Adrenal gland (tissue), 12 donors: ENCODE results near the gene RPS6KC1. TPM values are rescaled to one million over a fixed set of nuclear protein-coding genes. Genes with fewer than 3 reads are reported as not detected.

Experiments used
- DNase-seq, 7 donors: peaks; one replicate each; pipeline ENCODE4 v3.0.0-alpha.2; 2019 to 2020
- H3K27ac ChIP-seq, 5 donors: fragments of 200-600 bp; sonication (generic) in 4 of 5; 1 replicate in 3 of 5; 2 replicates in 2 of 5; pipeline versions ENCODE4 v1.5.1 to v1.8.0; 2016 to 2020; ENCODE audit warnings: mild to moderate bottlenecking in 1 of 5
- H3K27me3 ChIP-seq: fragments of 200-600 bp; 2 replicates; pipeline ENCODE4 v1.8.0; 2021
- H3K36me3 ChIP-seq, 2 donors: fragments of 200-600 bp; replicated peaks in 1 of 2; 1 replicate in 1 of 2; 2 replicates in 1 of 2; pipeline versions ENCODE4 v1.5.1 to v1.8.0; 2018 to 2022
- H3K4me1 ChIP-seq, 2 donors: fragments of 200-600 bp; replicated peaks in 1 of 2; 1 replicate in 1 of 2; 2 replicates in 1 of 2; pipeline versions ENCODE4 v1.5.1 to v1.8.0; 2018 to 2021
- H3K4me3 ChIP-seq, 4 donors: fragments of 200-600 bp; sonication (generic) in 3 of 4; one replicate each; pipeline ENCODE4 v1.5.1; 2016 to 2018
- H3K9me3 ChIP-seq, 3 donors: fragments of 200-600 bp; sonication (generic) in 1 of 3; replicated peaks in 1 of 3; 1 replicate in 2 of 3; 2 replicates in 1 of 3; pipeline versions ENCODE4 v1.5.1 to v1.8.0; 2016 to 2021
- CTCF ChIP-seq, 6 experiments: fragments of 450-650 bp in 4 of 6; fragments of 200-600 bp in 2 of 6; sonication (generic) in 1 of 6; IDR thresholded peaks; 1 replicate in 5 of 6; 2 replicates in 1 of 6; pipeline versions ENCODE4 v1.5.1 to v1.8.0; 2016 to 2021; ENCODE audit warnings: antibody characterized with exemption in 6 of 6, mild to moderate bottlenecking in 2 of 6, moderate library complexity in 1 of 6
- POLR2A ChIP-seq, 2 donors: fragments of 450-650 bp; IDR thresholded peaks; one replicate each; pipeline ENCODE4 v1.6.1; 2017; ENCODE audit warnings: antibody characterized with exemption in 2 of 2, mild to moderate bottlenecking in 2 of 2, moderate library complexity in 1 of 2
- WGBS, 4 donors: extraction: QIAGEN DNeasy Blood & Tissue Kit in 2 of 4; methylation state at CpG; one replicate each; pipeline versions ENCODE4 v1.1.5 to v1.1.7; 2013 to 2017; 5-methylcytosine and 5-hydroxymethylcytosine counted together
- intact Hi-C, 2 donors: fragments of 100-400 bp; cut with DNase I; formaldehyde crosslinking; loops; one replicate each; pipeline versions ENCODE4 v1.14.1 to v1.15.0; 2022 to 2023
- polyA plus RNA-seq, 3 donors: library from polyadenylated mRNA; stranded (reverse); fragments of 200-250 nt in 2 of 3; fragments of 350-450 nt in 1 of 3; fragmentation: Illumina TruSeq in 1 of 3; extraction: RNeasy Lipid Tissue Mini Kit (QIAGEN cat#74804) in 1 of 3; gene quantifications; one replicate each; pipeline ENCODE4 v1.2.3, GENCODE V29; 2013 to 2014
- total RNA-seq, 9 donors: library from RNA; depleted of rRNA in 4 of 9; stranded (reverse); fragments of >200 nt in 4 of 9; fragments of 120-200 nt in 1 of 9; fragmentation: NEBNext Ultra II Directional in 1 of 9; extraction: Animal tissue kit (Norgen Biotek cat#: 25700) in 1 of 9; gene quantifications; one replicate each; pipeline versions ENCODE4 v1.1.0 to v1.2.4, GENCODE V29; 2013 to 2023
- donor health status: healthy with polysubstance abuse.
- donor health status: Bipolar disorder and iron deficiency.
- donor health status: DM: yes; HTN: yes; CAD: no.
- donor health status: DM: no; HTN: no; CAD: no.
- donor health status: DM: no; HTN: no; CAD: no.
- donor health status: DM: yes; HTN: yes; CAD: no.

Gene RPS6KC1
- total and polyA plus RNA-seq, 12 donors: 7.6 to 67.2 (median 26.2) TPM

- no peak overlapping the region for H3K4me3 ChIP-seq
- no peaks in the 10 kb centered on the region for H3K4me1 ChIP-seq
- H3K27ac ChIP-seq: no peak overlapping the region
- H3K36me3 ChIP-seq: no peaks in the 10 kb centered on the region
- 65 to 78% (median 73%) methylated on average over 2 of the region's 2 CpGs for WGBS, 4 donors
- intact Hi-C loops: no loop called here
- H3K27me3 ChIP-seq: no peaks in the 10 kb centered on the region
- DNase-seq: no peak
- TF ChIP-seq POLR2A (IDR thresholded peaks at IDR 0.05) (no peak), CTCF (IDR thresholded peaks at IDR 0.05) (no peak)
- H3K9me3 ChIP-seq: no peaks in the 10 kb centered on the region
Measured at GRCh38 chr1:213251972-213252371, 200.9 kb downstream of the RPS6KC1 start.

- Histone ChIP-seq H3K27ac (no peak overlapping the region), H3K4me3 (no peak overlapping the region), H3K9me3 (no peaks in the 10 kb centered on the region), H3K4me1 (no peaks in the 10 kb centered on the region), H3K36me3 (no peaks in the 10 kb centered on the region), H3K27me3 (no peaks in the 10 kb centered on the region)
- 94 to 98% (median 96%) methylated on average over 3 of the region's 3 CpGs for whole genome bisulfite sequencing, 4 donors
- DNase-seq: no peak
- intact Hi-C loops: no loop called here
- TF ChIP-seq POLR2A (IDR thresholded peaks at IDR 0.05) (no peak), CTCF (IDR thresholded peaks at IDR 0.05) (no peak)
Measured at GRCh38 chr1:213256438-213257087, 205.5 kb downstream of the RPS6KC1 start.

GRCh38 chr1:213260311-213261075, 209.5 kb downstream of the RPS6KC1 start:
- no peak for DNase-seq
- no peaks in the 10 kb centered on the region for H3K9me3 ChIP-seq
- no peaks in the 10 kb centered on the region for H3K4me1 ChIP-seq
- H3K4me3 ChIP-seq: no peak overlapping the region
- WGBS, 4 donors: 81 to 90% (median 86%) methylated on average over 5 of the region's 5 CpGs
- no peaks in the 10 kb centered on the region for H3K36me3 ChIP-seq
- no peaks in the 10 kb centered on the region for H3K27me3 ChIP-seq
- H3K27ac ChIP-seq: no peak overlapping the region
- TF ChIP-seq POLR2A (IDR thresholded peaks at IDR 0.05) (no peak), CTCF (IDR thresholded peaks at IDR 0.05) (no peak)
- intact Hi-C loops: no loop called here

- no peaks in the 10 kb centered on the region for H3K9me3 ChIP-seq
- no peaks in the 10 kb centered on the region for H3K27me3 ChIP-seq
- no peaks in the 10 kb centered on the region for H3K4me1 ChIP-seq
- no peak overlapping the region for H3K27ac ChIP-seq
- DNase-seq: no peak
- no peak for TF ChIP-seq CTCF (IDR thresholded peaks at IDR 0.05)
- H3K4me3 ChIP-seq: no peak overlapping the region
- H3K36me3 ChIP-seq: no peaks in the 10 kb centered on the region
- intact Hi-C loops: no loop called here
- 78 to 84% (median 83%) methylated on average over 1 of the region's 1 CpG for WGBS, 4 donors
Measured at GRCh38 chr1:213264531-213264930, 213.5 kb downstream of the RPS6KC1 start.
